GM19238 (cell line): ENCODE measurements around the gene CD2AP.
"Not testable (repeated sequence)": the region's sequence is repeated elsewhere in the genome, so short reads cannot be mapped to it uniquely, and the experiment has no call there.

ENCODE experiments used
- DNase-seq: peaks from one replicate; pipeline ENCODE4 v3.0.0; 2011; ENCODE audit warnings: low spot score; ENCODE audit not compliant: insufficient read length

CD2AP gene

DNA sequence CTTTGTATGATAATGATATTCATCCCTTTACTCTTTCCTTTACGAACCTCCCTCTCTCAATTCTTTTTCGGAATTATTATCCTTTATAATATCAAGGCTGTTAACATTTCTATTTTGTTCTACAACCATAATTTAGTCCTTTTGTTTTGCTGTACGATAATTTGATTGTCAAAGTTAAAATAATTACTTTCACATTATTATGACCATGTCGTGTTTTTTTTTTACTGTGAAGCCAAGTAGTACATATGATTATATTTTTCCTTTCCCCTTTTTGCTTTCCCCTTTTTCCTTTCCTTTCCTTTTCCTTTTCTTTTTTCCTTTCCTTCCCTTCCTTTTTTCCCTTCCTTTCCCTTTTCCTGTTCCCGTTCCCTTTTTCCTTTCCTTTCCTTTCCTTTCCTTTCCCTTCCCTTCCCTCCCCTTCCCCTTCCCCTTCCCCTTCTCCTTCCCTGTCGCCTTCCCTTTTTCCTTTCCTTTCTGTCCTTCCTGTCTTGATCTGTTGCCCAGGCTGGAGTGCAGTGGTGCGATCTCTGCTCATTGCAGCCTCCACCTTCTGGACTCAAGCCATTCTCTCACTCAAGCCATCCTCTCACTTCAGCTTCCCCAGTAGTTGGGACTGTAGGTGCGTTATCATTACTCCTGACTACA lies 19.5 kb downstream of the CD2AP start:
- no peak for DNase-seq

DNA sequence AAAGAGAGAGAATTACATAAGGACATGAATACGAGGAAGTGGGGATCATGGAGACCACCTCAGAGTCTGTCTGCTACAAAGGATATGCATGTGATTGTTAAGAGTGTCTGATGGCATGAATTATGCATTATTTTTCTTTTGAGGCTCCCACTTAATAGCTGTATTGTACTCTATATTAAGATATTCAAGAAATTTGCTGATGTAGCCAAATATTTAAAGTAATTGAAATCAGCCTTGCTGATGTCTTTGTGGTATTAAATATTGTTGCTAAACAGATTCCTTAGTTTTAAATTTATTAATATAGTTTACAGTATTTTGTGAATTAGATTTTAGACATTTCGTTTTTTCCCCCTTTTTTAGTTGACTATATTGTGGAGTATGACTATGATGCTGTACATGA lies 25.3 kb downstream of the CD2AP start:
- DNase-seq: no peak

DNA sequence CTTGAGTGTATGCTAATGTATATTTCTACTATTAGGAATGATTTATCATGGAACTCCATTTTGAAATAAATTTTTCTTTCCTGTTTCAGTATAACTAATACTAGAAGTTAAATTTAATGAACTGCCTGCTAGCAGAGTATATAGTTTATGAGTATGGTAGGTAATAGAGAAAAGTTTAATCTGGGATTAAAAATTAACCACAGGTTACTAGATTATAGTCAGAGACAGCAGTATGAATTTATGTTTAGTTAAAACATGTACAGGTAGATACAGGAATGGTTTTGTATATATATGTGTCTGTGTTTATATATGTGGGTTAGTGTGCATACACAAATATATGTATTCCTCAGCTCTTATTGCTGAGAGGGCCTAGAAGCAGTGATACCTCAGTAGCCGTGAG lies 32.3 kb downstream of the CD2AP start:
- DNase-seq: no peak

DNA sequence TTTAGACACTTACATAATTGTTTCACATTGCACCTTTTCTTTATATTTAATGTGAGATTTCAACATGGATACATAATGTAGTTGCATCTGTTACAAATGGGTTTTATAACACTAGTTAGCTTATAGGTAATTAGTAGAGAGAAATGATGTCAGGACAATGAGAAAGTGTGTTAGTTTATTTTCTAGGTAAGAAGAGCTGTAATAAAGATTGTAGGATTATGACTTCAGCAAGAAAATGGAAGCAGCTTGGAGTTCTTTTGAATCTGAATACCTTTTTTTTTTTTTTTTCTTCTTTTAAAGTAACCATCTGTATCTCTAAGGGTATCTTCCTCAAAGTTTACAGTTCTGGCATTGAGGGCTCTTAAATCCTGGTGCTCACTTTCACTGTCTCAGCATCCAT lies 35.3 kb downstream of the CD2AP start:
- DNase-seq: no peak

DNA sequence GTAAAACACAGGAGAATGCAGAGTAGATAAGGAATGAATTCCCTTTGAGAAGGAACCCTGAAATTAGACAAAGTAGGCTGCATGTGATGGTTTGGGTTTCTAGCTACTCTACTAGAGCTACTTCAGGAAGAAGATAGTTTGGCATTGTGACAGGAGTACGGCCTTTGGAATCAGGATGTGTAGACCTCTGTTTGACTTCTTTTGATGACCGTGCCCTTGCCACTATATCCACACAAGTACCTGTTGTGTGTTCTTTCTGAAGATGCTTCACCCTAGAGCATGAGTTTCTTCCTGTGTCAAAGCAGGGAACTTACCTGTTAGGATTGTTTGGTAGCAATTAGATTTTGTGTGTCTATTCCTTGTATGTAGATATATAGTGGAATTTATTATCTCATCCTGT lies 41.7 kb downstream of the CD2AP start:
- no peak for DNase-seq

DNA sequence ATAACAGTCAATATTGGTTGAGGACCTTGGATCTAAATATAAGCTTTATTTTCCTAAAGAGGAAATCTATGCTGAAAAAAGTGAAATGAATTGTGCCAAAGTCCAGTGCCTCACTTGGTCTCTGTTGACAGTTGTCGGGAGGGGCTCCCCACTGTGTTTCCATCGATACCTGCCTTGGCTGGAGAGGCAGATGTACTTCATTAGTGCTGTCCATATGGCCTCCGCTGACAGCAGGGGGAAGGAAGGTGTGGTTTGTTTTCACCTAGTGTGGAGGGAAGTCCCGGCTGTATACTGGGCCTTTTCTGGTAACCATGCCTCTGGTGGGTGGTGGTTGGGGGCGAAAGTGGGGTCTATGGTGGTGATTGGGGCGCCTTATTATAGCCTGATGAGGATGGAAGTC lies 42.7 kb downstream of the CD2AP start:
- DNase-seq: no peak

DNA sequence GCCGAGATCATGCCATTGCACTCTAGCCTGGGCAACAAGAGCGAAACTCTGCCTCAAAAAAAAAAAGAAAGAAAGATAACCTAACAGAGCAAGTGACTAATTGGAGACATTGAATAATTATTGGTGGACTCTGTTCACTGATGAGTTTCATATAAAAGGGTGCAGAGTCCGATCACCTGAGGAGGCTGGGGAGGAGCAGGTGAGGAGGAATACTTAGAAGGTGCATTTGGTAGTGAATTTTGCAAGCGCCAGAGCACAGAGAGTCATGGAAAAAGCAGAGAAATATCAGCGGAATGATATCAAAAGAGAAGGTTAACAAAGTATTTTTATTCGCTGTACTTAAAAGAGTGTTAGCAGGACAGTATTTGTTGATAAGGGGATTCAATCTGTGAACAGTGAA lies 44.4 kb downstream of the CD2AP start:
- no peak for DNase-seq

DNA sequence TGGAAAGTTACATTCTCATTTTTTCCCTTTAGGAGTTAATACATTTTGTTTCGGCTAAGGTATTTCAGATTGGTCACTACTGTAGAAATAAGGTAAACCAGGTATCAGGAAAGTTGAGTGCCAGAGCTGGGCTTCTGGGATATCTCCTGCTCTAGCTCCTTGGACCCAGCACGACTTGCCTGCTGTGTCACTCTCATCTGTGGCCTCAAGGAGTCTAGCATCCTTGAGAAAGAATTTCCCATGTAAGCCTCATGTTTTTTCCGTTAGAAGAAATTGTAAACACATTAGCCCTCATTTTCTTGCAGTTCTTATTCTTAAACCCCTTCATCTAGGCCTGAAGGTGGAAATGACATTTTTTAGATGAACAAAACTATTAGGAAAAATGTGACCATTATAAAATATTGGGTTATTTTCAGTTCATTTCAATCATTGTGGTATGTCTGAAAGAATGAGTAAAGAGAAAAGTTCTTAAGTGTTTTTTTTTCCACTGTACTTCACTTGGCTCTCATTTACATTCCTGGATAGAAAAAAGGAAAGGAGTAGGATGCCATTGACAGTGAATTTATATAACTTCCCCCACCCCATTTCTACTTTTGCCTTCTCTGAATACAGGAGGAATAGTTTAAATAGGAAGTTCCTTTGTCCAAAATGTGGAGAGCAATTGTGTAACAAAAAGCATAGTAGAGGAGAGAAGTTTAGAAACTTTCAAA lies 46.7 kb downstream of the CD2AP start:
- DNase-seq: no peak

DNA sequence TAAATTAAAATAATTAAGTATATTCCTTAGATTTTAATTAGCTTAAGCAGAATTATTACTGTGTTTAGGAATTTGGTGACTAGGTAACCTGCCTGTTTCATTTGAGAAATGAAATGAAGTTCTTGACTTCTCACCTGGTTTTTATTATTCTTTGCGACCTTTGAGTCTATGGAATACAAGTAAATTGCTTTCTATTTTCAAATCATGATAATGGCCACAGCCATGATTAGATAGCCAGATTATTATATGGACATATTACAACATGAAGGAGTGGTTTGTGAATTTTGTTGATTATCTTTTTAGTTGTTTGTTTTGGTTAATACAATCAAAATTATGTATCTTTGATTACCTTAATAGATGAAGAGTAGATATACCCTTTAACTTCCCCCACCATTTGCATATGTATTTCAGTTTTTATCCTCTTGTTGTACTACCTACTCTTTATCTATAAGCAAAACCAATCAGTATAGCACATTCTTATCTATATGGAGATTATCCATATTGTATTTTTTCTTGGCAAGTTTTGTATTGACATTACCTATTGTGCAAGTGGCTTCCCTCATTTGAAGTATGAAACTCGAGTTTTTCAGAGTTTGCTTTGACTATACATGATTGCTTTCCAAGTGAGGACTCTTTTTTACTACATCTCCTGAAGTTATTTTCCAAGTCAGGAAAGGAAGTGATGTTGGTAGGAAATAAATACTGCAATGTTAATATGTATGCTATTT lies 47.9 kb downstream of the CD2AP start:
- DNase-seq: no peak

DNA sequence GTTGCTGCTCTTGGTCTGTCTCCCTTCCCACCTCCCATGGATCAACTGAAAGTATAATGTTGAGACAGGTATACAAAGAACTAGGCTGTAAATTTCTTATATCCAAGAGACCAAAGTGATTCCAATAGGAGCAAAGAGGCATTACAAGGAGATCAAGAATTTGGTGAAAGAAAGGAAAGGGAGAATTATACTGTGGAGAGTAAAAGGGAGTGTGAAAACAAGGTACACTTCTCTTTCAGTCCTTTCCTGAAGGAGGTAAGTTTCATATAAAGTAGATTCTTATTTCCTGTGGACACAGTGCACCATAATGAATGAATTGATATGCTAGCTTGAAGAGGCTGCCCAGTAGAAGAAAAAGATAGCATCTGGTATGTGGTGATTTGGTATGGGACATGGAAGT lies 49.7 kb downstream of the CD2AP start:
- DNase-seq: no peak

DNA sequence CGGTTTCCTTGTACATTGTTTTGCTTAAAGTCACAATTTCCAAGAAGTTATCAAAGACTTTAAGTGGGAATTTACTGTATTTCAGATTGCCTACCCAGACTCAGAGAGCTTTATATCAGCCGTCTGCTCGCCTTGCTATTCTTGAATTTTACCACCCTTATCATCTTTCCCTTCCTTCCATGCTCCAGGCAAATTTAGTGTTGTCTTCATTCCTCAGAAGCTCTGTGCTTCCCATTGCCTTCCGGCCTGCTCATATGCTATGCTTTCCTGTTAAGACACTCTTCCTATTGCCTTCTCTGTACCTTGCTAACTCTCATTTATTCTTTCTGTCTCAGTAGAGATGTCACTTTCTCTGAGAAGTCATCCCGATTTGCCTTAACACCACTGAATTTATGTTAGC lies 52.1 kb downstream of the CD2AP start:
- DNase-seq: no peak

DNA sequence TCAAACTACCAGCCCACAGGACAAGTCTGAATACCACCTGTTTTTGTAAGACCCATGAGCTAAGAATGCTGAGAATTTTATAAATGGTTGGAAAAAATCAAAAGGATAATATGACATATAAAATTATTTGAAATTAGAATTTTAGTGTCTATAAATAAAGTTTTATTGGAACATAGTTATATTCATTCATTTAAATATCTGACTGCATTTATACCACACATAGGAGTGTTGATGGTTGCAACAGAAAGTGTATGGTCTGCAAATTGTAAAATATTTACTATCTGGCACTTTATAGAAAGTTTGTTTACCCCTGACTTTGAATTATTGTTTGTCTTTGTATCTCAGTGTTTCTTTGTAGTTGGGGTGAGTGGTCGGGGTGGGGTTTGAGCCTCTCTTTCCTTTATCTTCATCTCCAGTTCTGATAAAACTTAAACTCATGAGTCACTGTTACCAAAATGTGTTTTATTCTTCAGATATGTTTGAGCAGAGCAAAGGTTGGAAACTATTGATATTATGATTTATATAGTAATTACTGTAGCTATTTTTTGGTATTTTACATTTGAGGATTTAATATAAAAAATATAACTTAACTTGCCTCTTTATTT lies 55.5 kb downstream of the CD2AP start:
- no peak for DNase-seq

DNA sequence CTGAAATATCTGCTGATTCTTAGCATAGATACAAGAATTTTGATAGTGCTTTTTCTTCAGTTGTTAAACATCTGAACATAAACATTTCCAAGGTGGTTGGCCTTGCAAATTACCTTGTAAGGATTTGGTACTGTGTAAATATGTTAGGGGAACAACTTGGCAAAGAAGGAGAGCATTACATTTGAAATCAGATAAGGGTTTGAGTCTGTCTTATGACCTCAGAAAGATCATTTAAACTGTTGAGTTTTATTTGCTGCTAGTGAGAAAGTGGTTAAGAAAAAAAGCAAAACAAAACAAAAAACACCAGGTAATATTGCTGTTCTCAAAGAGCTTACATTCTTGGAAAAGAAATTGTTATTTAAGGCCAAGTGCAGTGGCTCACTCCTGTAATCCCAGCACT lies 56.5 kb downstream of the CD2AP start:
- DNase-seq: no peak

DNA sequence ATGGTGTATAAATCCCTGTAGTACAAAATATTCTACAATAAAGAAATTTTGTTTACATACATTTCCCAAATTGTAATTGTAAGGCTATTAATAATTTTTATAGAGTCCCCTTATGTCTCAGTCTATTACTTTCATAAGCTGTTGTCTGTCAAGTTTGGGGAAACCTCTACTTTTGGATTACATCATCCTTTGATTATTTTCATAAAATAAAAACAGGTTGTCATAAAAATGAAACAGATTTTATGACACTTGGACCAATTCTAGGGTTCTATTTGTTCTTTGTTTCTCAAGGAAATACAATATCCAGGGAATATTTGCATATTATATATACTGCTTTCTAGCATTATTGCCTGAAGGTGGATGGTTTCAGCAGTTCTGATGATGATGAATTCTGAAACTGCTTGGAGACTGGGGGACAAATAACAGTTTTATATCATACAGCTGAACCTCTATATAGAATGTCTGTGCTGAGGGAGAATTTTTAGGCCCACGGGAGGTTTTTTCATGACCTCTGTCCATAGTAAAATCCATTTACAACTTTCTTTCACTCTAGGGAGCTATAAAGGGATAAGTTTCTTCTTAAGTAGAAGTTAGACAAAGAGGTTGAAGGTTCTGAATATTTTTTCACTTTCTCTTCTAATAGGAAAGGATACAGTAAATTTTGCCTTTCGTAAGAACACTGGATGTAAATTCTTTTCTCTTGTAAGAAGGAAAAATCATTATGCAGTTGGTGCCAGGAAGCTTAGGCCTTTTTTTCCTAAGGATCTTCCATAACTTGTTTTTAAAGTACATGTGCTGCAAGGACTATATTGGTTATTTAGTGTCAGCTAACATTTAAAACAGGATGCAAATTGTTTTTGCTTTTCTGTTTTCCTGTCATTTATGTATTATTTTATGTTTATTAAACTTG lies 58.0 kb downstream of the CD2AP start:
- no peak for DNase-seq

DNA sequence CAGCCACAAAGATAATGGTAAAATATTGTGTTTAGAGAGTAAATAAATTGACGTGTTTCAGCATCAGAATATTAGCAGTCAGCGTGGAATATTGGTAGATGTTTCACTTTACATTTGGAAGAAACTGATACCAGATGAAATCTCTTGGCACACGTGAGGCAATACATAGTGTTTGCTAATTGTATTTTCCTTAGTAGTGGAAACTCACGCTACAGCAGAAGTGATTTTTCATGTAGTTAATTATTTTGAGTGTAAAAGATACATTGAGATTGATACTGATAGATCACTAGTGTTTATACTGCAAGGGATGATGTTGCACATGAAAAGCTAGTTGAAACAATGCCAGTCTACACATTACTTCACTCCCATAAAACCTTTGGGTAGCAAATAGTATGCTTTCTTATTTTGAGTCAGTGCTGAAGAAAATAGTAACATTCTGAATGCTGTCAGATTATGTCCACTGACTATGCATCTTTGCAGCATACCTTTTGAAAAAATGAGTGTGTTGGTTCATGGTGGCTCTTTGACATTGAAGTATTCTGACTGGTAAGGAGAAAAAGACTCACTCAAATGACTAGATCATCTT lies 59.3 kb downstream of the CD2AP start:
- no peak for DNase-seq

DNA sequence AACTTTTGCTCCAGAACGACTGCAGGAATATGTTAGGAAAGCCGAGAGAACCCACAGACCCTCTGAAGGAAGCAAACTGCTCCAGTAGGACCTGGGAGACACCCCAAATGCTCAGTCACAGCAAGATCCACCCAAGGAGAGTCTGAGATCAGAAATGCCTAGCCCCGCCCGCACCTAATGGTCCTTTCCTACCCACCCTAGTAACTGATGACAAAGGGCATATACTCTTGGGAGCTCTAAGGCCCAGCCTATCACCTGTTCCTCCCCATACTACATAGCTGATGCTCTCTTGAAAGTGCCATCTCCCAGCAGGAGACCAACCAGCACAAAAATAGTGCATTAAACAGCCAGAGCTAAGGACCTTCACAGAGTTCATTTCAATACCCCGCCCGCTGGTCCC lies 67.6 kb downstream of the CD2AP start:
- no peak for DNase-seq

DNA sequence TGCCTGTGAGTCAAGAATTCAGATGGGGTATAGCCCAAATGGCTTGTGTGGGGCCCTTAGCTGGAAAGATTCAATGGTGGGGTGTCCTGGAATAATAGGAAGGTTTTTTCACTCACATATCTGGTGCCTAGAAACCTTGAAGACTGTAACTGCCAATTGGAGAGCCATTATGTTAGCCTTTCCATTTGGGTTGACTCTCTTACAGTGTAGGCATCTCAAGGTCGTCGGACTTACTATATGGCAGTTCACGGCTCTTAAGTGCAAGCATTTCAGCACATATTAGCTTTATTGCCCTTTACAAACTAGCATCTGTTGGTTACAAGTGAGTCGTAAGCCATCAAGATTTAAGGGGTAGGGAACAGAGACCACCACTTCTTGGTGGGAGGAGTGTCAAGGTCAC lies 74.1 kb downstream of the CD2AP start:
- DNase-seq: no peak

DNA sequence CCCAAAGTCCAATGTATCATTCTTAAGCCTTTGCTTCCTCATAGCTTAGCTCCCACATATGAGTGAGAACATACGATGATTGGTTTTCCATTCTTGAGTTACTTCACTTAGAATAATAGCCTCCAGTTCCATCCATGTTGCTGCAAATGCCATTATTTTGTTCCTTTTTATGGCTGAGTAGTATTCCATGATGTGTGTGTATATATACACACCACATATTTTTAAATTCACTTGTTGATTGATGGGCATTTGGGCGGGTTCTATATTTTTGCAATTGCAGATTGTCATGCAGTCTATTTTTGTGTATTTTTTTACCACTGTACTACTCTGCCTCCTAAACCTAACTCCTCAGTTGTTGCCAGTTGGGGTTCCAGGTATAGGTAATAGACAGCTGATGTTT lies 74.7 kb downstream of the CD2AP start:
- DNase-seq: no peak

DNA sequence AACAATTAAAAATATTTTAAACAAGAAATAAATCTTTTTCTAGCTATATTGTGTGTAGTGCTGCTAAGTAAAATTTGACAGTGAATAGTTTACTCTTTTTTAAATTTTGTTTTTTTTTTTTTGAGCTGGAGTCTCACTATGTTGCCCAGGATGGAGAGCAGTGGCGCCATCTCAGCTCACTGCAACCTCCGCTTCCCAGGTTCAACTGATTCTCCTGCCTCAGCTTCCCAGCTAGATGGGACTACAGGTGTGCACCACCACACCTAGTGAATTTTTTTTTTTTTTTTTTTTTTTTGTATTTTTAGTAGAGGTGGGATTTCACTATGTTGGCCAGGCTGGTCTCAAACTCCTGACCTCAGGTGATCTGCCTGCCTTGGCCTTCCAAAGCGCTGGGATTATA lies 75.7 kb downstream of the CD2AP start:
- not testable (repeated sequence) for DNase-seq

DNA sequence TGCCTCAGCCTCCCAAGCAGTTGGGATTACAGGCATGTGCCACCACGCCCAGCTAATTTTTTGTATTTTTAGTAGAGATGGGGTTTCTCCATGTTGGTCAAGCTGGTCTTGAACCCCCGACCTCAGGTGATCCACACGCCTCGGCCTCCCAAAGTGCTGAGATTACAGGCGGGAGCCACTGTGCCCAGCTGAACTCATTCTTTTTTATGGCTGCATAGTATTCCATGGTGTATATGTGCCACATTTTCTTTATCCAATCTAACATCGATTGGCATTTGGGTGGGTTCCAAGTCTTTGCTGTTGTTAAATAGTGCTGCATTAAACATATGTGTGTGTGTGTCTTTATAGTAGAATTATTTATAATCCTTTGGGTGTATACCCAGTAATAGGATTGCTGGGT lies 78.9 kb downstream of the CD2AP start:
- DNase-seq: not testable (repeated sequence)

DNA sequence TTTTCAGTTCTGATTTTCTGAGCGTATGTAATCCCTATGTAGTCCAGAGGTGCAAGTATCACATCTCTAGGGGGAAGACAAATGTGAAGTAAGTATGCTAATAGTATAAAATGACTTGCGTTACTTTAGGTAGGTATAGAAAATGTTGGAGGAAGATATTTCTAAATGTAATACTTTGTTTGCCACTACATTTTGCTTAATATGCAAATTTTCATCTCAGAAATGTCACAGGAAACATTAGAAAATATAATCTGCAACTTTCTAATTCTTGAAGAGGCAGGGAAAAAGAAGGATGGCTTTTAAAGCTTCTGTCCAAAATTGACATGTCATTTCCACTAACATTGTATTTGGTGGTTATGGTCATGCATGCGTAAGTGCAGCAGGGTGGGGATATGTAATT lies 85.6 kb downstream of the CD2AP start:
- no peak for DNase-seq
